Gastroesophageal sphincter (tissue), 4 donors: ENCODE results near the gene FAM89B. TPM values are rescaled to one million over a fixed set of nuclear protein-coding genes. Genes with fewer than 3 reads are reported as not detected.
A peak's percentile ranks its signal among the peaks of the same experiment; 100 is the strongest.

Experiments
- ATAC-seq: fragments of 150-250 bp; one replicate; pipeline ENCODE4 v1.9.1; 2016; ENCODE audit warnings: mild to moderate bottlenecking, moderate library complexity
- H3K27ac ChIP-seq, 4 donors: fragments of 200-600 bp; sonication (generic) in 3 of 4; 1 replicate in 3 of 4; 2 replicates in 1 of 4; pipeline ENCODE4 v1.5.1; 2016 to 2019
- H3K27me3 ChIP-seq: fragments of 200-600 bp; sonication (generic); one replicate; pipeline ENCODE4 v1.5.1; 2019
- H3K36me3 ChIP-seq, 2 donors: fragments of 200-600 bp; sonication (generic); one replicate each; pipeline ENCODE4 v1.5.1; 2019; ENCODE audit warnings: control low read depth in 1 of 2
- H3K4me1 ChIP-seq, 3 donors: fragments of 200-600 bp; sonication (generic); 1 replicate in 2 of 3; 2 replicates in 1 of 3; pipeline ENCODE4 v1.5.1; 2016 to 2019; ENCODE audit warnings: control low read depth in 2 of 3
- H3K4me3 ChIP-seq, 2 donors: fragments of 200-600 bp; sonication (generic); one replicate each; pipeline ENCODE4 v1.5.1; 2019; ENCODE audit warnings: mild to moderate bottlenecking in 1 of 2, moderate library complexity in 1 of 2
- H3K9me3 ChIP-seq, 3 donors: fragments of 200-600 bp; sonication (generic); one replicate each; pipeline ENCODE4 v1.5.1; 2017 to 2019; ENCODE audit warnings: control low read depth in 2 of 3
- CTCF ChIP-seq, 4 experiments: fragments of 200-600 bp in 2 of 4; fragments of 450-650 bp in 2 of 4; sonication (generic) in 1 of 4; IDR thresholded peaks; one replicate each; pipeline ENCODE4 v1.5.1; 2017 to 2019; ENCODE audit warnings: antibody characterized with exemption in 4 of 4, mild to moderate bottlenecking in 2 of 4, moderate library complexity in 2 of 4
- EP300 ChIP-seq: sonication (generic); formaldehyde crosslinking; IDR thresholded peaks from one replicate; pipeline ENCODE4 v1.6.1; 2017; ENCODE audit warnings: antibody characterized with exemption, mild to moderate bottlenecking
- POLR2A ChIP-seq, 2 donors: fragments of 450-650 bp; IDR thresholded peaks; one replicate each; pipeline ENCODE4 v1.6.1; 2017; ENCODE audit warnings: antibody characterized with exemption in 2 of 2, mild to moderate bottlenecking in 2 of 2, moderate library complexity in 1 of 2
- POLR2AphosphoS5 ChIP-seq: sonication (generic); formaldehyde crosslinking; IDR thresholded peaks from one replicate; pipeline ENCODE4 v1.6.1; 2017; ENCODE audit warnings: antibody characterized with exemption
- WGBS, 2 donors: methylation state at CpG; one replicate each; pipeline ENCODE4 v1.1.5; 2018; ENCODE audit warnings: low coverage in 1 of 2; 5-methylcytosine and 5-hydroxymethylcytosine counted together
- total RNA-seq, 4 donors: library from RNA; depleted of rRNA; stranded (reverse); fragments of >200 nt; gene quantifications; one replicate each; pipeline ENCODE4 v1.1.0, GENCODE V29; 2016

Gene FAM89B
- total RNA-seq, 4 donors from 2014 or later: 36.6 to 68.3 (median 55.0) TPM

DNA sequence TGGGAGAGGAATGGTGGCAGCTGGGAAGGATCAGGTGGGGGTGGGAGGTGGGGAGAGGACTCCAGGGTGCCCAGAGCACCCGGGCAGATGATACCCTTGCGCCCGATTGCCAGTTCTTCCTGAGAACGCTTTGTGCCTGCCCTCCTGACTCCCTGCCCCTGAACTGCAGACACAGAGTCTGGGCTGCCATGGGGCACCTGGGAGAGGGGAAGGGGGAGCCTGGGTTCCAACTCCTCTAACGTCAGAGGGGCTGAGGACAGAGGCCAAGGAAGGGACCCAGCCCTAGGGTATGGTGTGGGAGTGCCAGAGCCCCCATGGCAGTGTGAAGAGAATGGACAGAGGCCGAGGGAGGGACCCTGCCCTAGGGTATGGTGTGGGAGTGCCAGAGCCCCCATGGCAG is 24.2 kb downstream of the FAM89B start:
- WGBS, 2 donors: 40% methylated on average over 1 of the region's 6 CpGs; no CpG with 5 or more reads in 1 of the 2 donors
- Histone ChIP-seq H3K4me3 (no peak overlapping the region), H3K9me3 (no peaks in the 10 kb centered on the region), H3K27ac (no peak overlapping the region), H3K4me1 (peaks cover 0 to 46% (median 13%) of the 10 kb centered on the region in 3 donors), H3K27me3 (no peaks in the 10 kb centered on the region), H3K36me3 (peaks cover 0 to 68% of the 10 kb centered on the region in 2 donors)
- TF ChIP-seq EP300 (no peak), CTCF (IDR thresholded peaks at IDR 0.05) (no peak), POLR2A (IDR thresholded peaks at IDR 0.05) (no peak), POLR2AphosphoS5 (no peak)
- no peak for ATAC-seq

DNA sequence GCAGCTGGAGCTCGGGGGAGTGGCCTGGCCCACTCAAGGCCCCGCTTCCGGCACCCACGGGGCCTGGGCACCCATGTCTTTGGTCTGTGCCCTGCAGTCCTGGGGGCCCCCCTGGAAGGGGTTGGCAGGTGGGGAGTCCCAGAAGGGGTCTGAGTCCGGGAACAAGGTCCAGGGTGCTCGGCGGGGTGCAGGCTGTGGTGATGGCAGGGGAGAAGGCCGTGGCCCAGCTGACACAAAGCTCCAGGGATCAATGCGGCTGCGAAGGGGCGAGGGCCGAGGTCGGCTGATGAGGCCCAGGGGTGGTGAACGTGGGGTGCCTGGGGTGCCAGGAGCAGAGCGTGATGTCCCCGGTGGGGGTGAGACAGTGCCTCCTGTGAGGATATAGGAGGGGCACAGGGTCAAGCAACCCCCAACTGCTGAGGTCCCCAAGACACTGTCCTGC is 25.9 kb downstream of the FAM89B start:
- no peak overlapping the region for H3K4me3 ChIP-seq
- no peaks in the 10 kb centered on the region for H3K27me3 ChIP-seq
- no peak overlapping the region for H3K27ac ChIP-seq
- H3K9me3 ChIP-seq: no peaks in the 10 kb centered on the region
- peaks cover 0 to 68% of the 10 kb centered on the region in 2 donors for H3K36me3 ChIP-seq
- WGBS, 2 donors: 93% methylated on average over 5 of the region's 16 CpGs; no CpG with 5 or more reads in 1 of the 2 donors
- peaks cover 0 to 29% (median 13%) of the 10 kb centered on the region in 3 donors for H3K4me1 ChIP-seq
- no peak for ATAC-seq
- no peak for TF ChIP-seq POLR2AphosphoS5
- TF ChIP-seq EP300: no peak
- no peak for TF ChIP-seq POLR2A (IDR thresholded peaks at IDR 0.05)
- TF ChIP-seq CTCF (IDR thresholded peaks at IDR 0.05): no peak

- TF ChIP-seq POLR2A (IDR thresholded peaks at IDR 0.05): no peak
- no peak for TF ChIP-seq POLR2AphosphoS5
- TF ChIP-seq EP300: no peak
- TF ChIP-seq CTCF (IDR thresholded peaks at IDR 0.05): no peak
- no peak overlapping the region for H3K27ac ChIP-seq
- H3K9me3 ChIP-seq: no peaks in the 10 kb centered on the region
- no peak for ATAC-seq
- H3K4me3 ChIP-seq: no peak overlapping the region
- H3K4me1 ChIP-seq: peaks cover 0 to 18% (median 10%) of the 10 kb centered on the region in 3 donors
- no peaks in the 10 kb centered on the region for H3K27me3 ChIP-seq
- peaks cover 0 to 76% of the 10 kb centered on the region in 2 donors for H3K36me3 ChIP-seq
- WGBS, 2 donors: 83 to 86% methylated on average over 2 of the region's 49 CpGs
These were observed 27.0 kb downstream of the FAM89B start for GRCh38 chr11:65599216-65599954.

GRCh38 chr11:65599955-65600246 is 27.6 kb downstream of the FAM89B start:
- ATAC-seq: no peak
- H3K4me3 ChIP-seq: no peak overlapping the region
- peaks cover 0 to 13% (median 8%) of the 10 kb centered on the region in 3 donors for H3K4me1 ChIP-seq
- H3K36me3 ChIP-seq: peaks cover 0 to 81% of the 10 kb centered on the region in 2 donors
- H3K27ac ChIP-seq: no peak overlapping the region
- WGBS, 2 donors: no CpG with 5 or more reads among the region's 6 CpGs
- H3K9me3 ChIP-seq: no peaks in the 10 kb centered on the region
- no peaks in the 10 kb centered on the region for H3K27me3 ChIP-seq
- no peak for TF ChIP-seq POLR2AphosphoS5
- no peak for TF ChIP-seq EP300
- TF ChIP-seq CTCF (IDR thresholded peaks at IDR 0.05): no peak
- TF ChIP-seq POLR2A (IDR thresholded peaks at IDR 0.05): no peak

GRCh38 chr11:65604258-65604657 is 31.9 kb downstream of the FAM89B start:
- Histone ChIP-seq H3K27ac (peak overlapping the region in 1 of 4 donors; percentile 83), H3K4me1 (peaks cover 0 to 35% (median 15%) of the 10 kb centered on the region in 3 donors), H3K36me3 (peaks cover 0 to 89% of the 10 kb centered on the region in 2 donors), H3K27me3 (no peaks in the 10 kb centered on the region), H3K9me3 (no peaks in the 10 kb centered on the region), H3K4me3 (no peak overlapping the region)
- WGBS, 2 donors: no CpG with 5 or more reads among the region's 1 CpG
- no peak for TF ChIP-seq POLR2A (IDR thresholded peaks at IDR 0.05)
- TF ChIP-seq CTCF (IDR thresholded peaks at IDR 0.05): no peak
- TF ChIP-seq POLR2AphosphoS5: no peak
- no peak for TF ChIP-seq EP300
- ATAC-seq: no peak
